Effector memory CD8-positive, alpha-beta T cell (primary cell): ENCODE measurements around the gene DLEU7.
A peak's percentile ranks its signal among the peaks of the same experiment; 100 is the strongest.

Experiments
- ATAC-seq: fragments of 150-1000 bp; cut with Tn5 transposase; replicated peaks from 2 replicates; pipeline ENCODE4 v1.10.0; 2021; ENCODE audit warnings: mild to moderate bottlenecking, moderate library complexity
- DNase-seq, 3 experiments: peaks; one replicate each; pipeline ENCODE4 v3.0.0; 2021
- H3K27ac Mint-ChIP-seq, 2 donors: one replicate each; pipeline ENCODE4 v1.8.0; 2022; ENCODE audit warnings: mild to moderate bottlenecking in 2 of 2, mixed read lengths in 2 of 2, moderate library complexity in 2 of 2
- H3K27me3 Mint-ChIP-seq, 2 donors: one replicate each; pipeline ENCODE4 v1.8.0; 2022; ENCODE audit warnings: mixed read lengths in 2 of 2
- H3K36me3 Mint-ChIP-seq: one replicate; pipeline ENCODE4 v1.8.0; 2022; ENCODE audit warnings: mild to moderate bottlenecking, moderate library complexity, mixed read lengths; ENCODE audit not compliant: insufficient read depth
- H3K4me1 Mint-ChIP-seq, 2 donors: one replicate each; pipeline ENCODE4 v1.8.0; 2022; ENCODE audit warnings: low read depth in 2 of 2, mixed read lengths in 2 of 2
- H3K4me3 Mint-ChIP-seq, 2 donors: one replicate each; pipeline ENCODE4 v1.8.0; 2022; ENCODE audit warnings: mild to moderate bottlenecking in 2 of 2, mixed read lengths in 2 of 2, moderate library complexity in 2 of 2
- H3K9me3 Mint-ChIP-seq, 2 donors: one replicate each; pipeline ENCODE4 v1.8.0; 2022; ENCODE audit warnings: mixed read lengths in 2 of 2
- total RNA-seq, 9 experiments: gene quantifications; one replicate each; lab custom pipeline; 2026; lab: John Stamatoyannopoulos, UW

DLEU7 gene
- total RNA-seq, result 0 to 0.11 (median 0) reads per million in 9 experiments

GRCh38 chr13:50843257-50844083 lies at the start of gene DLEU7:
Gene DLEU7, minus strand, starts transcription at chr13:50843692. Its CDS starts 46 bp downstream, at chr13:50843646.
- H3K4me1 Mint-ChIP-seq, result peaks cover 6 to 10% of the 10 kb centered on the region in 2 donors
- no peaks in the 10 kb centered on the region for H3K36me3 Mint-ChIP-seq
- H3K27ac Mint-ChIP-seq, result no peak within 1 kb of the TSS
- no peak for DNase-seq
- H3K9me3 Mint-ChIP-seq, result no peaks in the 10 kb centered on the region
- H3K4me3 Mint-ChIP-seq, result peak within 1 kb of the TSS in 1 of 2 donors; percentile 20
- no peak for ATAC-seq
- peaks cover 6 to 24% of the 10 kb centered on the region in 2 donors for H3K27me3 Mint-ChIP-seq

DNA sequence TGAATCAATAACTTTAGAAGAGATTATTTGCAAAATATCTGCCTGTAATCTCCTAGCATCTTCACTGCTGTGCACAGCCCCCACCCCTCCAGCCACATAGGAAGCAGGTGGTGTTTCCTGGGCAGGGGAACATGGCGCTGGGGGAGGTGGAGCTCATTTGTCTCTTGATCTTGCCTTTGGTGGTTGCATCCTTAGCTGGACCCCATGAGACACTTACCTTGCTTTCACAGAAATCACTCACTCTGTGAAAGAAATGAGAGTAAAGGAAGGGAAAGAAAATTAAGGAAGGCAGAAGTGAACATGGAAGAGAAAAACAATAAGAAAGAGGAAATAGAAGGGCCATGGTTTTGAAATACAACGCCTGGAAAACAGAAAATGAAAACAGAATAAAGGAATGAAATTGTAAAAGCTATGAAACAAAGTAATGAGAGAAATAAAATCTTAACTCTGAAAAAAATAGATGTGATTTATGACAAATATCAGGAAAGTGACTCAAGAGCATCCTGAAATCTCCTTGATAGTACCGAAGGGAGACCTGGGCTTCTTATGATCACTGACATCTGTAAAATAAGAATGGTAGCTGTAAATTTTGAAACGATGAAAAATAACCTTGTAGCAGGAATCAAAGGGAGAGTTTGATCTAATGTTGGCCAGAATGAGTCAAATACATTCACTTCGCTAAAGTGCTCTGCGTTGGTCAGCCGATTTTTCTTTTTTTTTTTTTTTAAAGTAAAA lies 48.9 kb upstream of the DLEU7 start:
- Mint-ChIP-seq H3K9me3 (no peaks in the 10 kb centered on the region), H3K36me3 (no peaks in the 10 kb centered on the region), H3K4me1 (peaks cover 17 to 29% of the 10 kb centered on the region in 2 donors), H3K27ac (peak overlapping the region; percentile 62 to 90), H3K4me3 (peak overlapping the region; percentile 52 to 73), H3K27me3 (no peaks in the 10 kb centered on the region)
- ATAC-seq, result peak; percentile 66
- no peak for DNase-seq

DNA sequence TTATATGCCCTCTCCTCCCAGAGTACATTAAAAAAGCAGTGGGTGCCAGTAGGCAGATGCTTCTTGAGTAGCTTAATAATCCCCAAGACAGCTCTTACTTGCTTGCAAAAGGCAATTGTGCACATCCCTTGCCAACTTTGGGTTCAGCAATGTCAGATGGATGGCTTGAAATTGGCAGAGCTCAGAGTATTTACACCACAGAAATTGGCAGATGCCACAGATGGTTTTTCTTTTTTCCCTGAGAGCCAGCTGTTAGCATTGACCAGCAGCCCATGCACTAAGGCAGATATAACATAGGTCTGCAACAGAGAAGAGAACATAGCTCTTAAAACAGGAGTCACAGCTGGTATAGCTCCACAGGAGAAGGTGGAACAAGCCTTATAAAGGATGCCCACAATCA lies 47.7 kb upstream of the DLEU7 start:
- Mint-ChIP-seq H3K36me3 (no peaks in the 10 kb centered on the region), H3K4me3 (peak overlapping the region; percentile 52 to 73), H3K27ac (peak overlapping the region; percentile 62 to 90)

DNA sequence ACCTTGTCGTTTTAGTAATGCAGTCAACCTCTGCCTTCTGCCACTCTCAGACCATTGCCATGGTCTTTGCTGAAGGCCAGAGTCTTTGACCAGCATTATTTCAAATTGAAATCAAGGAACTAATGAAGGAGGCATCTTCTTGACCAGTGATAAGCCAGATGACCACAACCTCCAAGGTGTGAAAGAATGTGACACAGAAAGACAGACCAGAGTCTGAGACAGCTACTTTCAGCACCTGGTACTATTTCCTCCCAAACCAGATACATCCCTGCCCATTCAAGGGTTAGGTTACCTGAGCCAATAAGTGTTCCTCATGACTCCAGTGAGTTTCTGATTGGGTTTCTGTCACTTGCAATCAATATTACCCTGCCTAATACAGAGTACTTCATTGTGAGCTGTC lies 45.8 kb upstream of the DLEU7 start:
- H3K27me3 Mint-ChIP-seq, result no peaks in the 10 kb centered on the region
- peaks cover 17 to 29% of the 10 kb centered on the region in 2 donors for H3K4me1 Mint-ChIP-seq
- DNase-seq (no peak), ATAC-seq (no peak)
- no peak overlapping the region for H3K4me3 Mint-ChIP-seq
- H3K27ac Mint-ChIP-seq, result no peak overlapping the region
- no peaks in the 10 kb centered on the region for H3K9me3 Mint-ChIP-seq
- no peaks in the 10 kb centered on the region for H3K36me3 Mint-ChIP-seq

More for the DNA sequence above, 47.7 kb upstream of the DLEU7 start:
- Mint-ChIP-seq H3K27me3 (no peaks in the 10 kb centered on the region), H3K9me3 (no peaks in the 10 kb centered on the region), H3K4me1 (peaks cover 17 to 29% of the 10 kb centered on the region in 2 donors)
- DNase-seq, result no peak
- no peak for ATAC-seq

GRCh38 chr13:50888362-50888761 lies 44.9 kb upstream of the DLEU7 start:
- Mint-ChIP-seq H3K4me3 (no peak overlapping the region), H3K4me1 (peaks cover 9 to 21% of the 10 kb centered on the region in 2 donors), H3K9me3 (no peaks in the 10 kb centered on the region), H3K27me3 (no peaks in the 10 kb centered on the region), H3K27ac (no peak overlapping the region), H3K36me3 (no peaks in the 10 kb centered on the region)
- DNase-seq (no peak), ATAC-seq (no peak)

GRCh38 chr13:50887151-50887550 lies 43.7 kb upstream of the DLEU7 start:
- Mint-ChIP-seq H3K36me3 (no peaks in the 10 kb centered on the region), H3K4me1 (peaks cover 5 to 10% of the 10 kb centered on the region in 2 donors), H3K27ac (no peak overlapping the region), H3K4me3 (no peak overlapping the region), H3K27me3 (no peaks in the 10 kb centered on the region), H3K9me3 (no peaks in the 10 kb centered on the region)
- no peak for ATAC-seq
- no peak for DNase-seq

GRCh38 chr13:50884265-50884664 lies 40.8 kb upstream of the DLEU7 start:
- Mint-ChIP-seq H3K9me3 (no peaks in the 10 kb centered on the region), H3K27me3 (no peaks in the 10 kb centered on the region), H3K27ac (no peak overlapping the region), H3K4me3 (no peak overlapping the region), H3K36me3 (no peaks in the 10 kb centered on the region), H3K4me1 (no peaks in the 10 kb centered on the region)
- ATAC-seq (no peak), DNase-seq (no peak)

GRCh38 chr13:50883728-50884127 lies 40.2 kb upstream of the DLEU7 start:
- Mint-ChIP-seq H3K27me3 (no peaks in the 10 kb centered on the region), H3K27ac (no peak overlapping the region), H3K4me1 (no peaks in the 10 kb centered on the region), H3K36me3 (no peaks in the 10 kb centered on the region), H3K9me3 (no peaks in the 10 kb centered on the region), H3K4me3 (no peak overlapping the region)
- DNase-seq, result no peak
- no peak for ATAC-seq

GRCh38 chr13:50882816-50883435 lies 39.4 kb upstream of the DLEU7 start:
- Mint-ChIP-seq H3K27ac (no peak overlapping the region), H3K4me1 (no peaks in the 10 kb centered on the region), H3K4me3 (no peak overlapping the region), H3K27me3 (no peaks in the 10 kb centered on the region), H3K36me3 (no peaks in the 10 kb centered on the region), H3K9me3 (no peaks in the 10 kb centered on the region)
- no peak for DNase-seq
- ATAC-seq, result no peak

GRCh38 chr13:50873991-50874390 lies 30.5 kb upstream of the DLEU7 start:
- ATAC-seq, result no peak
- no peaks in the 10 kb centered on the region for H3K36me3 Mint-ChIP-seq
- no peak overlapping the region for H3K27ac Mint-ChIP-seq
- H3K9me3 Mint-ChIP-seq, result no peaks in the 10 kb centered on the region
- no peaks in the 10 kb centered on the region for H3K4me1 Mint-ChIP-seq
- H3K27me3 Mint-ChIP-seq, result no peaks in the 10 kb centered on the region
- H3K4me3 Mint-ChIP-seq, result no peak overlapping the region
- no peak for DNase-seq

DNA sequence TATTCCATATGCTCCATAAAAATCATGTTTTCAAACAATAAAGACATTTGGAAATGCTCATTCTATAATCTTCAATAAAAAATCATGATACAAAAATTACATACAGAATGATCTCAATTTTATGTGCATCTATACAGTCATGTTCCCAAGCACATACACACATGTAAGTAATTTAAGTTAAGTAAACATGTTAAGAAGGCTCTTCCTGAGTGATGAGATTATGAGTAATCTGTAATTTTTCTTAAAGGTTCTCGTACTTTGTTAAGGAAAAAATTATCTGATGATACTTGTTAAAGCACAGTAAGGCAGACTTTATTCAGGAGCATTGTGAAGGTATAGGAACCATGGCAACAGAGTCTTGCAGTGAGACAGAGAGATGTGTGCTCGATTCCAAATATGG lies 30.0 kb upstream of the DLEU7 start:
- Mint-ChIP-seq H3K36me3 (no peaks in the 10 kb centered on the region), H3K4me1 (no peaks in the 10 kb centered on the region), H3K27ac (no peak overlapping the region), H3K4me3 (no peak overlapping the region), H3K9me3 (no peaks in the 10 kb centered on the region), H3K27me3 (no peaks in the 10 kb centered on the region)
- ATAC-seq (no peak), DNase-seq (no peak)

DNA sequence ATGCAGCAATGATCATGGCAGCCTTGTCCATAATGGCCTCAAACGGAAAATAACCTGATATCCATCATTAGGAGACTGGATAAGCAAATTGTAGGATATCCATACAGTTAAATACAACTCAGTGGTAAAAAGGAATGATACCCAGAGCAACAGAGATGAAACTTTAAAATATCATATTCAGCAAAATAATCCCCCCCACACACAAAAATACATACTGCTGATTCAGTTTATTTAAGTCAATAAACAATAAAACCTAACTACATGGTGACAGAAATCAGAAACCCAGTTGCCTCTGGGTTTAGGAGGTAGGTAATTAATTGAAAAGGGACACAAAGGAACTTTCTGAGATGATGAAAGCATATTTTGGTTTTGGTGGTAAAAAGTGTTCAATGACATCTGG lies 27.9 kb upstream of the DLEU7 start:
- no peaks in the 10 kb centered on the region for H3K4me1 Mint-ChIP-seq
- H3K27me3 Mint-ChIP-seq, result peaks cover 0 to 5% of the 10 kb centered on the region in 2 donors
- no peaks in the 10 kb centered on the region for H3K36me3 Mint-ChIP-seq
- H3K9me3 Mint-ChIP-seq, result no peaks in the 10 kb centered on the region
- H3K27ac Mint-ChIP-seq, result no peak overlapping the region
- no peak for ATAC-seq
- no peak overlapping the region for H3K4me3 Mint-ChIP-seq
- DNase-seq, result no peak

DNA sequence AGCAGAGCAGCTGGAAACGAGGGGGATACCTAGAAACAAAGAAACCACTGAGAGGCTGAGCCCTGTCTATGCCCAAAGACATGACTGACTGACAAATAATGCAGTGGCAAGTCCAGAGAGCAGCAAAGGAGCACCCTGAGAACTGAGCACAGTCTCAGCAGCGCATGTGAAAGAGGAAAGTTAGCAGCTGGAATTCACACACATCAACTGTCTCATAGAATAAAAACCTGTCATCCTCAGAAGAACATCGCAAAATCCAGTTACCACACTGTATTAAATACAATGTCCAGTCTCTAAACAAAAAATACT lies 24.1 kb upstream of the DLEU7 start:
- no peak overlapping the region for H3K27ac Mint-ChIP-seq
- H3K4me1 Mint-ChIP-seq, result no peaks in the 10 kb centered on the region
- DNase-seq (no peak), ATAC-seq (no peak)
- H3K4me3 Mint-ChIP-seq, result no peak overlapping the region
- H3K36me3 Mint-ChIP-seq, result no peaks in the 10 kb centered on the region
- peaks cover 0 to 10% of the 10 kb centered on the region in 2 donors for H3K27me3 Mint-ChIP-seq
- H3K9me3 Mint-ChIP-seq, result peaks cover 0 to 2% of the 10 kb centered on the region in 2 donors
